ENCODE data around the gene URM1. TPM values are rescaled to one million over a fixed set of nuclear protein-coding genes. Genes with fewer than 3 reads are reported as not detected.

The URM1 gene
- total and polyA plus RNA-seq, 10 of the 15 experiments (the other 5 are each of a cell fraction or from before 2014, with no cell fraction given), result 7.9 to 75.8 (median 63.7) TPM

DNA sequence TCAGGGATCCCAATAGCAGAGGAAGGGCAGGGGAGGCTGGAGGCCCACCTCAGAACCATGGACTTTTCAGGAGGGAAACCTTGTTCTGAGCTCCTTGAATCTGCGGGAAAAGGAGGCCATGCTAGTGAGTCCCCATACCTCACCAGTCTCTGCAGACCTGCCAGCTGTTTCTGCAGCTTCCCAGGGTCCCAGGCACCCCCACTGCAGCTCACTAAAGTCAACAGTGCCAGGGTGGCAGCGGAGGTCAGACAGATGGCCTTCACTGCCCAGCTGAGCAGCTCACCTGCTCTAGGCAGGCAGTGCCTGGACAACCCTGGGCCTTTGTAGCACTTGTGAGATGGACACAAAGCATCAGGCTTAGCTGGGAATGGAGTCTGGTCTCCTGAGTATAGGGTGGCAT is 35.3 kb upstream of the URM1 start:
- ChIA-PET POLR2A (no interaction called here), RAD21 (ENCODE audit: unreplicated experiment) (no interaction called here), SMC1A (ENCODE audit: uncharacterized antibody, unreplicated experiment) (interaction anchor here (0.9 to 1.3 kb wide), 2 partner anchors 11 to 218 kb away, joined by 3 to 4 read pairs; no protein-coding TSS in a partner anchor), CTCF (interaction anchor here (1.2 to 1.7 kb wide), 3 partner anchors 9 to 81 kb away, joined by 3 to 7 read pairs (median 3); no protein-coding TSS in a partner anchor)
- H2AFZ ChIP-seq (ENCODE audit: control insufficient read depth, low read depth, low read length), result no peak overlapping the region
- H3K4me1 ChIP-seq (ENCODE audit: control insufficient read depth, insufficient read depth, low read length), result no peaks in the 10 kb centered on the region
- no peaks in the 10 kb centered on the region for H3K9me3 ChIP-seq (replicated peaks; ENCODE audit: control insufficient read depth, insufficient read depth, low read length)
- no peak for TF ChIP-seq SMAD5 (IDR thresholded peaks at IDR 0.05; ENCODE audit: low read depth)
- no peak for TF ChIP-seq JUNB (IDR thresholded peaks at IDR 0.05)
- no peak for TF ChIP-seq SMAD1 (IDR thresholded peaks at IDR 0.05; ENCODE audit: low read depth, partially characterized antibody)
- TF ChIP-seq YY1 (IDR thresholded peaks at IDR 0.05; ENCODE audit: low read depth, low read length), result no peak
- TF ChIP-seq CHD2 (IDR thresholded peaks at IDR 0.05; ENCODE audit: borderline replicate concordance, low read depth, low read length), result no peak
- no peak for TF ChIP-seq CEBPB (IDR thresholded peaks at IDR 0.05; ENCODE audit: borderline replicate concordance in 1 of 2, low read depth in 2 of 2, low read length in 2 of 2)
- TF ChIP-seq, protein P1, sequence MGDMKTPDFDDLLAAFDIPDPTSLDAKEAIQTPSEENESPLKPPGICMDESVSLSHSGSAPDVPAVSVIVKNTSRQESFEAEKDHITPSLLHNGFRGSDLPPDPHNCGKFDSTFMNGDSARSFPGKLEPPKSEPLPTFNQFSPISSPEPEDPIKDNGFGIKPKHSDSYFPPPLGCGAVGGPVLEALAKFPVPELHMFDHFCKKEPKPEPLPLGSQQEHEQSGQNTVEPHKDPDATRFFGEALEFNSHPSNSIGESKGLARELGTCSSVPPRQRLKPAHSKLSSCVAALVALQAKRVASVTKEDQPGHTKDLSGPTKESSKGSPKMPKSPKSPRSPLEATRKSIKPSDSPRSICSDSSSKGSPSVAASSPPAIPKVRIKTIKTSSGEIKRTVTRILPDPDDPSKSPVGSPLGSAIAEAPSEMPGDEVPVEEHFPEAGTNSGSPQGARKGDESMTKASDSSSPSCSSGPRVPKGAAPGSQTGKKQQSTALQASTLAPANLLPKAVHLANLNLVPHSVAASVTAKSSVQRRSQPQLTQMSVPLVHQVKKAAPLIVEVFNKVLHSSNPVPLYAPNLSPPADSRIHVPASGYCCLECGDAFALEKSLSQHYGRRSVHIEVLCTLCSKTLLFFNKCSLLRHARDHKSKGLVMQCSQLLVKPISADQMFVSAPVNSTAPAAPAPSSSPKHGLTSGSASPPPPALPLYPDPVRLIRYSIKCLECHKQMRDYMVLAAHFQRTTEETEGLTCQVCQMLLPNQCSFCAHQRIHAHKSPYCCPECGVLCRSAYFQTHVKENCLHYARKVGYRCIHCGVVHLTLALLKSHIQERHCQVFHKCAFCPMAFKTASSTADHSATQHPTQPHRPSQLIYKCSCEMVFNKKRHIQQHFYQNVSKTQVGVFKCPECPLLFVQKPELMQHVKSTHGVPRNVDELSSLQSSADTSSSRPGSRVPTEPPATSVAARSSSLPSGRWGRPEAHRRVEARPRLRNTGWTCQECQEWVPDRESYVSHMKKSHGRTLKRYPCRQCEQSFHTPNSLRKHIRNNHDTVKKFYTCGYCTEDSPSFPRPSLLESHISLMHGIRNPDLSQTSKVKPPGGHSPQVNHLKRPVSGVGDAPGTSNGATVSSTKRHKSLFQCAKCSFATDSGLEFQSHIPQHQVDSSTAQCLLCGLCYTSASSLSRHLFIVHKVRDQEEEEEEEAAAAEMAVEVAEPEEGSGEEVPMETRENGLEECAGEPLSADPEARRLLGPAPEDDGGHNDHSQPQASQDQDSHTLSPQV (IDR thresholded peaks at IDR 0.05), result no peak
- in situ Hi-C loops (cut with MboI), result no loop called here
- BruUV-seq (replicated peaks), result no TSS peak
- no peak overlapping the region for H3K4me2 ChIP-seq (ENCODE audit: control insufficient read depth, insufficient read depth)
- ATAC-seq (no peak), FAIRE-seq (no peak), DNase-seq (ENCODE audit: low read depth, low spot score) (no peak)
- H3K36me3 ChIP-seq (ENCODE audit: control insufficient read depth in 2 of 2, insufficient read depth in 2 of 2, low read length in 1 of 2), result no peaks in the 10 kb centered on the region; a peak in 1 of 4 replicates
- no peak overlapping the region for H3K9ac ChIP-seq (ENCODE audit: control insufficient read depth, insufficient read depth, low read length)
- no peak overlapping the region for H3K27ac ChIP-seq (ENCODE audit: control insufficient read depth, insufficient read depth)
- WGBS (ENCODE audit: insufficient coverage, insufficient replicate concordance, low lambda C conversion rate, missing lambda C conversion rate), result 97% methylated on average over 2 of the region's 2 CpGs
- no peaks in the 10 kb centered on the region for H3K27me3 ChIP-seq (replicated peaks in 1 of 2; ENCODE audit: control insufficient read depth in 2 of 2, insufficient read depth in 2 of 2, low read length in 1 of 2)
- no peaks in the 10 kb centered on the region for H3K79me2 ChIP-seq (ENCODE audit: control insufficient read depth, insufficient read depth, low read length)
- H4K20me1 ChIP-seq (ENCODE audit: control insufficient read depth, insufficient read depth), result no peaks in the 10 kb centered on the region
- intact Hi-C loops (cut with micrococcal nuclease; ENCODE audit: unreplicated experiment), result no loop called here
- H3K4me3 ChIP-seq, result no peak overlapping the region

All from GM12878 (cell line).